Measurements from ENCODE around the gene MBNL1.

The MBNL1 gene

GRCh38 chr3:152251916-152252315 lies 16.8 kb upstream of the MBNL1 start:
- DNase-seq (ENCODE audit: low read depth, low spot score) = no peak
- no peak overlapping the region for H3K27ac ChIP-seq

GRCh38 chr3:152252755-152253154 lies 16.0 kb upstream of the MBNL1 start:
- H3K27ac ChIP-seq = no peak overlapping the region
- DNase-seq (ENCODE audit: low read depth, low spot score) = no peak

GRCh38 chr3:152253514-152253913 lies 15.2 kb upstream of the MBNL1 start:
- no peak overlapping the region for H3K27ac ChIP-seq
- no peak for DNase-seq (ENCODE audit: low read depth, low spot score)

GRCh38 chr3:152254041-152254440 lies 14.7 kb upstream of the MBNL1 start:
- H3K27ac ChIP-seq = no peak overlapping the region
- DNase-seq (ENCODE audit: low read depth, low spot score) = no peak

GRCh38 chr3:152255290-152255689 lies 13.4 kb upstream of the MBNL1 start:
- no peak overlapping the region for H3K27ac ChIP-seq
- no peak for DNase-seq (ENCODE audit: low read depth, low spot score)

GRCh38 chr3:152256851-152257562 lies 11.7 kb upstream of the MBNL1 start:
- H3K27ac ChIP-seq = no peak overlapping the region

GRCh38 chr3:152257563-152258035 lies 11.1 kb upstream of the MBNL1 start:
- H3K27ac ChIP-seq = no peak overlapping the region
- no peak for DNase-seq (ENCODE audit: low read depth, low spot score)

More at GRCh38 chr3:152256851-152257562, 11.7 kb upstream of the MBNL1 start:
- no peak for DNase-seq (ENCODE audit: low read depth, low spot score)

- H3K27ac ChIP-seq = peak overlapping the region; percentile 72
- DNase-seq (ENCODE audit: low read depth, low spot score) = peak; percentile 94
These were observed 10.0 kb upstream of the MBNL1 start for GRCh38 chr3:152258448-152259393.

GRCh38 chr3:152259468-152259867 lies 9.3 kb upstream of the MBNL1 start:
- no peak overlapping the region for H3K27ac ChIP-seq
- no peak for DNase-seq (ENCODE audit: low read depth, low spot score)

- H3K27ac ChIP-seq = no peak overlapping the region
- no peak for DNase-seq (ENCODE audit: low read depth, low spot score)
These were observed 8.7 kb upstream of the MBNL1 start for GRCh38 chr3:152260026-152260425.

- no peak overlapping the region for H3K27ac ChIP-seq
- no peak for DNase-seq (ENCODE audit: low read depth, low spot score)
These were observed 8.2 kb upstream of the MBNL1 start for GRCh38 chr3:152260529-152260928.

- no peak overlapping the region for H3K27ac ChIP-seq
- no peak for DNase-seq (ENCODE audit: low read depth, low spot score)
These were observed 7.4 kb upstream of the MBNL1 start for GRCh38 chr3:152261329-152261728.

- no peak for DNase-seq (ENCODE audit: low read depth, low spot score)
- no peak overlapping the region for H3K27ac ChIP-seq
These were observed 5.0 kb upstream of the MBNL1 start for GRCh38 chr3:152263711-152264110.

- no peak for DNase-seq (ENCODE audit: low read depth, low spot score)
- H3K27ac ChIP-seq = no peak overlapping the region
These were observed 4.4 kb upstream of the MBNL1 start for GRCh38 chr3:152264378-152264777.

- DNase-seq (ENCODE audit: low read depth, low spot score) = peak; percentile 68
- H3K27ac ChIP-seq = peak overlapping the region; percentile 95
These were observed 2.3 kb upstream of the MBNL1 start for GRCh38 chr3:152266221-152266995.

- peak overlapping the region; percentile 95 for H3K27ac ChIP-seq
- no peak for DNase-seq (ENCODE audit: low read depth, low spot score)
These were observed 736 bp upstream of the MBNL1 start for GRCh38 chr3:152267831-152268554.

- DNase-seq (ENCODE audit: low read depth, low spot score) = peak; percentile 37
These were observed 514 bp downstream of the MBNL1 start for GRCh38 chr3:152269056-152269830.

GRCh38 chr3:152269831-152270734 lies 1.4 kb downstream of the MBNL1 start:
- DNase-seq (ENCODE audit: low read depth, low spot score) = no peak
- peak overlapping the region; percentile 95 for H3K27ac ChIP-seq

More at GRCh38 chr3:152269056-152269830, 514 bp downstream of the MBNL1 start:
- H3K27ac ChIP-seq = peak overlapping the region; percentile 95
